Measurements from ENCODE around the gene MYRIP. TPM values are rescaled to one million over a fixed set of nuclear protein-coding genes. Genes with fewer than 3 reads are reported as not detected.

MYRIP gene
- total and polyA plus RNA-seq, 10 of the 15 experiments (the other 5 are each of a cell fraction or from before 2014, with no cell fraction given): 0.03 to 0.08 (median 0.04) TPM; not detected in 6

- Histone ChIP-seq H3K27ac (ENCODE audit: control insufficient read depth, insufficient read depth) (no peak overlapping the region), H3K4me2 (ENCODE audit: control insufficient read depth, insufficient read depth) (no peak overlapping the region), H3K27me3 (replicated peaks in 1 of 2; ENCODE audit: control insufficient read depth in 2 of 2, insufficient read depth in 2 of 2, low read length in 1 of 2) (no peaks in the 10 kb centered on the region; a peak in 1 of 4 replicates), H3K9ac (ENCODE audit: control insufficient read depth, insufficient read depth, low read length) (no peak overlapping the region), H3K4me3 (no peak overlapping the region), H4K20me1 (ENCODE audit: control insufficient read depth, insufficient read depth) (no peaks in the 10 kb centered on the region), H3K36me3 (ENCODE audit: control insufficient read depth in 2 of 2, insufficient read depth in 2 of 2, low read length in 1 of 2) (no peaks in the 10 kb centered on the region), H3K4me1 (ENCODE audit: control insufficient read depth, insufficient read depth, low read length) (no peaks in the 10 kb centered on the region), H3K79me2 (ENCODE audit: control insufficient read depth, insufficient read depth, low read length) (no peaks in the 10 kb centered on the region), H2AFZ (ENCODE audit: control insufficient read depth, low read depth, low read length) (no peak overlapping the region), H3K9me3 (replicated peaks; ENCODE audit: control insufficient read depth, insufficient read depth, low read length) (no peaks in the 10 kb centered on the region)
- in situ Hi-C loops (cut with MboI) (loop anchor here (5.0 to 25.0 kb wide), 3 partner anchors 363 to 1709 kb away; no protein-coding TSS in a partner anchor), intact Hi-C loops (cut with micrococcal nuclease; ENCODE audit: unreplicated experiment) (loop anchor here (2.0 to 10.0 kb wide), 3 partner anchors 453 to 733 kb away; no protein-coding TSS in a partner anchor)
- no peak for TF ChIP-seq RAD21 (IDR thresholded peaks at IDR 0.05; ENCODE audit: insufficient read depth, low read depth, low read length)
- no peak for TF ChIP-seq STAT3 (IDR thresholded peaks at IDR 0.05; ENCODE audit: low read depth, low read length)
- TF ChIP-seq MTA3 (IDR thresholded peaks at IDR 0.05; ENCODE audit: borderline replicate concordance, low read length): no peak
- FAIRE-seq (no peak), ATAC-seq (no peak), DNase-seq (ENCODE audit: low read depth, low spot score) (no peak)
- ChIA-PET SMC1A (ENCODE audit: uncharacterized antibody, unreplicated experiment) (interaction anchor here (0.6 to 4.8 kb wide), 6 partner anchors 9 to 1836 kb away, joined by 3 to 25 read pairs (median 6); no protein-coding TSS in a partner anchor), POLR2A (no interaction called here), CTCF (interaction anchor here (0.7 to 5.7 kb wide), 16 partner anchors 8 to 732 kb away, joined by 3 to 77 read pairs (median 4); no protein-coding TSS in a partner anchor), RAD21 (ENCODE audit: unreplicated experiment) (interaction anchor here (0.8 to 1.1 kb wide), 2 partner anchors 9 to 635 kb away, joined by 3 to 6 read pairs; no protein-coding TSS in a partner anchor)
- no TSS peak for BruUV-seq (replicated peaks)
- WGBS (ENCODE audit: insufficient coverage, insufficient replicate concordance, low lambda C conversion rate, missing lambda C conversion rate): 61% methylated on average over 6 of the region's 6 CpGs
These were observed 368.7 kb downstream of the MYRIP start for GRCh38 chr3:40178012-40178594.

- Histone ChIP-seq H2AFZ (ENCODE audit: control insufficient read depth, low read depth, low read length) (no peak overlapping the region), H3K27ac (ENCODE audit: control insufficient read depth, insufficient read depth) (no peak overlapping the region), H3K4me2 (ENCODE audit: control insufficient read depth, insufficient read depth) (no peak overlapping the region), H3K4me1 (ENCODE audit: control insufficient read depth, insufficient read depth, low read length) (no peaks in the 10 kb centered on the region), H3K9ac (ENCODE audit: control insufficient read depth, insufficient read depth, low read length) (no peak overlapping the region), H3K4me3 (no peak overlapping the region), H3K9me3 (replicated peaks; ENCODE audit: control insufficient read depth, insufficient read depth, low read length) (no peaks in the 10 kb centered on the region), H3K36me3 (ENCODE audit: control insufficient read depth in 2 of 2, insufficient read depth in 2 of 2, low read length in 1 of 2) (no peaks in the 10 kb centered on the region), H3K79me2 (ENCODE audit: control insufficient read depth, insufficient read depth, low read length) (no peaks in the 10 kb centered on the region), H3K27me3 (replicated peaks in 1 of 2; ENCODE audit: control insufficient read depth in 2 of 2, insufficient read depth in 2 of 2, low read length in 1 of 2) (no peaks in the 10 kb centered on the region; a peak in 1 of 4 replicates), H4K20me1 (ENCODE audit: control insufficient read depth, insufficient read depth) (no peaks in the 10 kb centered on the region)
- ATAC-seq (peak; percentile 92), FAIRE-seq (peak; percentile 91), DNase-seq (ENCODE audit: low read depth, low spot score) (no peak)
- intact Hi-C loops (cut with micrococcal nuclease; ENCODE audit: unreplicated experiment) (loop anchor here (1.0 to 10.0 kb wide), 5 partner anchors 367 to 734 kb away; no protein-coding TSS in a partner anchor), in situ Hi-C loops (cut with MboI) (loop anchor here (5.0 to 25.0 kb wide), 3 partner anchors 364 to 1708 kb away; no protein-coding TSS in a partner anchor)
- CTCF ChIA-PET: interaction anchor here (0.6 to 5.7 kb wide), 27 partner anchors 8 to 733 kb away, joined by 3 to 77 read pairs (median 3); no protein-coding TSS in a partner anchor
- RAD21 ChIA-PET (ENCODE audit: unreplicated experiment): interaction anchor here (0.8 to 1.3 kb wide), 4 partner anchors 8 to 636 kb away, joined by 3 to 6 read pairs (median 4); no protein-coding TSS in a partner anchor
- TF ChIP-seq PAX5 (IDR thresholded peaks at IDR 0.05; ENCODE audit: borderline replicate concordance, low read depth, low read length) (no peak), CREM (IDR thresholded peaks at IDR 0.05; ENCODE audit: low read depth) (no peak), MLLT1 (IDR thresholded peaks at IDR 0.05) (no peak), RAD21 (IDR thresholded peaks at IDR 0.05; ENCODE audit: insufficient read depth, low read depth, low read length) (peak; percentile 79), CTCF (IDR thresholded peaks at IDR 0.05 in 2 of 3, conservative IDR thresholded peaks at IDR 0.05 in 1 of 3; ENCODE audit: control insufficient read depth in 2 of 3, extremely low read depth in 1 of 3, insufficient read depth in 1 of 3, low read depth in 3 of 3, low read length in 3 of 3) (peak; percentile 68 to 73 (median 71)), RB1 (IDR thresholded peaks at IDR 0.05; ENCODE audit: borderline replicate concordance) (peak; percentile 25; the same call in 1 of the 2 replicates), IKZF1 (conservative IDR thresholded peaks at IDR 0.05) (no peak), SMC3 (IDR thresholded peaks at IDR 0.05; ENCODE audit: borderline replicate concordance, low read length) (peak; percentile 74; the same call in 1 of the 2 replicates), CEBPB (IDR thresholded peaks at IDR 0.05; ENCODE audit: borderline replicate concordance in 1 of 2, low read depth in 2 of 2, low read length in 2 of 2) (no peak)
- POLR2A ChIA-PET: no interaction called here
- BruUV-seq (replicated peaks): no TSS peak
- WGBS (ENCODE audit: insufficient coverage, insufficient replicate concordance, low lambda C conversion rate, missing lambda C conversion rate): 5% methylated on average over 3 of the region's 3 CpGs
- SMC1A ChIA-PET (ENCODE audit: uncharacterized antibody, unreplicated experiment): interaction anchor here (0.8 to 4.8 kb wide), 10 partner anchors 8 to 763 kb away, joined by 3 to 25 read pairs (median 5); no protein-coding TSS in a partner anchor
These were observed 369.6 kb downstream of the MYRIP start for GRCh38 chr3:40179016-40179415.

Data from GM12878 (cell line).